IMR-90 (cell line): Measurements from ENCODE around the gene SRGN. TPM values are rescaled to one million over a fixed set of nuclear protein-coding genes. Genes with fewer than 3 reads are reported as not detected.

Experiments used
- ATAC-seq: fragments of 200-7000 bp; cut with Tn5 transposase; 2 replicates; pipeline ENCODE4 v1.9.1; 2020; ENCODE audit warnings: low read depth, mild to moderate bottlenecking, moderate library complexity
- BruUV-seq: library from RNA; stranded (reverse); fragments of 400-500 nt; replicated peaks from 2 replicates; lab custom pipeline; 2021; lab: Mats Ljungman, UMichigan
- CTCF ChIA-PET: fragments of 300-600 bp; formaldehyde crosslinking; extraction: SDS; loops from one replicate; lab custom pipeline; 2021; ENCODE audit warnings: antibody characterized with exemption; lab: Yijun Ruan, JAX
- POLR2A ChIA-PET: fragments of 300-600 bp; sonication (Branson Sonifier 250); formaldehyde crosslinking; loops from one replicate; lab custom pipeline; 2022; ENCODE audit warnings: antibody characterized with exemption; ENCODE audit not compliant: unreplicated experiment; lab: Charles Lee
- DNase-seq: peaks from one replicate; pipeline ENCODE4 v3.0.0; 2013
- H2AFZ ChIP-seq: replicated peaks from 2 replicates; pipeline ENCODE3; 2013; ENCODE audit warnings: low read length, mild to moderate bottlenecking; ENCODE audit not compliant: poor library complexity
- H2AK5ac ChIP-seq: 2 replicates; pipeline ENCODE4 v1.6.1; 2013; ENCODE audit warnings: low read depth, low read length, inconsistent platforms
- H2AK9ac ChIP-seq: replicated peaks from 2 replicates; pipeline ENCODE3; 2013; ENCODE audit warnings: mild to moderate bottlenecking, low read depth, low read length, moderate library complexity; ENCODE audit not compliant: poor library complexity
- H2BK120ac ChIP-seq: 2 replicates; pipeline ENCODE4 v1.6.1; 2013; ENCODE audit warnings: low read depth, low read length, inconsistent platforms
- H2BK15ac ChIP-seq: 3 replicates; pipeline ENCODE4 v1.6.1; 2013; ENCODE audit warnings: low read depth, low read length, inconsistent platforms
- H2BK20ac ChIP-seq: 2 replicates; pipeline ENCODE4 v1.6.1; 2013; ENCODE audit warnings: low read depth, mild to moderate bottlenecking, inconsistent platforms, low read length, moderate library complexity
- H2BK5ac ChIP-seq: 2 replicates; pipeline ENCODE4 v1.6.1; 2013; ENCODE audit warnings: mild to moderate bottlenecking, low read depth, low read length, inconsistent platforms; ENCODE audit not compliant: poor library complexity, severe bottlenecking
- H3K14ac ChIP-seq: replicated peaks from 2 replicates; pipeline ENCODE4 v1.6.1; 2013; ENCODE audit warnings: low read depth, low read length, inconsistent platforms
- H3K18ac ChIP-seq: 2 replicates; pipeline ENCODE4 v1.6.1; 2013; ENCODE audit warnings: low read depth, low read length, control low read depth
- H3K23ac ChIP-seq: 2 replicates; pipeline ENCODE4 v1.6.1; 2013; ENCODE audit warnings: low read depth, low read length, inconsistent platforms
- H3K27ac ChIP-seq: 2 replicates; pipeline ENCODE4 v1.5.1; 2013; ENCODE audit warnings: mild to moderate bottlenecking, control low read depth, low read length; ENCODE audit not compliant: insufficient read depth
- H3K27me3 ChIP-seq: 2 replicates; pipeline ENCODE4 v1.6.1; 2013; ENCODE audit warnings: low read length; ENCODE audit not compliant: control insufficient read depth, insufficient read depth
- H3K36me3 ChIP-seq: 2 replicates; pipeline ENCODE4 v1.6.1; 2013; ENCODE audit warnings: low read length, mixed read lengths; ENCODE audit not compliant: control insufficient read depth, insufficient read depth
- H3K4ac ChIP-seq: 2 replicates; pipeline ENCODE4 v1.6.1; 2013; ENCODE audit warnings: low read depth, low read length, inconsistent platforms
- H3K4me1 ChIP-seq: 2 replicates; pipeline ENCODE4 v1.6.1; 2013; ENCODE audit warnings: low read length, mixed read lengths; ENCODE audit not compliant: control insufficient read depth, insufficient read depth
- H3K4me2 ChIP-seq: 2 replicates; pipeline ENCODE4 v1.6.1; 2013; ENCODE audit warnings: low read depth, mild to moderate bottlenecking, control low read depth, low read length, moderate library complexity
- H3K4me3 ChIP-seq: 2 replicates; pipeline ENCODE4 v1.5.1; 2013; ENCODE audit warnings: low read depth, mild to moderate bottlenecking, control low read depth, low read length, moderate library complexity; ENCODE audit not compliant: insufficient read depth
- H3K56ac ChIP-seq: 2 replicates; pipeline ENCODE4 v1.6.1; 2013; ENCODE audit warnings: low read length, inconsistent platforms; ENCODE audit not compliant: insufficient read depth; ENCODE audit errors: extremely low read depth
- H3K79me1 ChIP-seq, 2 experiments: 2 replicates each; pipeline ENCODE4 v1.6.1; 2013; ENCODE audit warnings: low read length in 2 of 2, inconsistent platforms in 1 of 2, low read depth in 1 of 2
- H3K9ac ChIP-seq: 2 replicates; pipeline ENCODE4 v1.6.1; 2013; ENCODE audit warnings: low read depth, low read length, control low read depth
- H3K9me1 ChIP-seq: 2 replicates; pipeline ENCODE4 v1.6.1; 2013; ENCODE audit warnings: low read length, inconsistent platforms; ENCODE audit not compliant: insufficient read depth
- H3K9me3 ChIP-seq: 2 replicates; pipeline ENCODE4 v1.6.1; 2013; ENCODE audit warnings: low read length; ENCODE audit not compliant: control insufficient read depth, insufficient read depth
- H4K20me1 ChIP-seq: 2 replicates; pipeline ENCODE4 v1.6.1; 2013; ENCODE audit warnings: low read length, inconsistent platforms; ENCODE audit not compliant: insufficient read depth
- H4K5ac ChIP-seq: 2 replicates; pipeline ENCODE4 v1.6.1; 2013; ENCODE audit warnings: mild to moderate bottlenecking, low read depth, low read length, control low read depth
- H4K8ac ChIP-seq, 2 experiments: 2 replicates each; pipeline ENCODE4 v1.6.1; 2013; ENCODE audit warnings: low read depth in 2 of 2, low read length in 2 of 2, control low read depth in 1 of 2, inconsistent platforms in 1 of 2
- H4K91ac ChIP-seq: 2 replicates; pipeline ENCODE4 v1.6.1; 2013; ENCODE audit warnings: low read depth, low read length, inconsistent platforms; ENCODE audit not compliant: insufficient read depth
- CTCF ChIP-seq: conservative IDR thresholded peaks from 2 replicates; pipeline ENCODE4 v1.5.1; 2012; ENCODE audit warnings: mild to moderate bottlenecking, low read depth, low read length, improper control_type of control experiment
- ELK1 ChIP-seq: fragments of 150-350 bp; IDR thresholded peaks from 2 replicates; pipeline ENCODE4 v1.6.1; 2016; ENCODE audit warnings: low read depth, mild to moderate bottlenecking, low read length, moderate library complexity, borderline replicate concordance
- MXI1 ChIP-seq: IDR thresholded peaks from 2 replicates; pipeline ENCODE4 v1.6.1; 2012; ENCODE audit warnings: low read depth, mild to moderate bottlenecking, low read length, moderate library complexity, borderline replicate concordance
- RCOR1 ChIP-seq: IDR thresholded peaks from 2 replicates; pipeline ENCODE4 v1.6.1; 2012; ENCODE audit warnings: mild to moderate bottlenecking, low read length, improper control_type of control experiment; ENCODE audit not compliant: insufficient replicate concordance
- whole genome bisulfite sequencing, 2 experiments: methylation state at CpG; one replicate each; pipeline versions ENCODE4 v1.1.5 to v1.1.7; 2013; ENCODE audit warnings: missing lambda C conversion rate in 2 of 2; ENCODE audit not compliant: insufficient read length in 1 of 2; ENCODE audit errors: extremely low coverage in 2 of 2; 5-methylcytosine and 5-hydroxymethylcytosine counted together
- dilution Hi-C: fragments of 300-500 bp; cut with HindIII; formaldehyde crosslinking; loops from one replicate; pipeline ENCODE4 v1.14.3; 2018; ENCODE audit warnings: low sequenced_read_pairs; ENCODE audit not compliant: unreplicated experiment
- in situ Hi-C: fragments of 300-500 bp; cut with MboI; formaldehyde crosslinking; loops from 3 replicates; pipeline ENCODE4 v1.14.3; 2019; ENCODE audit warnings: low sequenced_read_pairs, inconsistent platforms, mixed read lengths
- intact Hi-C: fragments of 100-400 bp; cut with micrococcal nuclease; formaldehyde crosslinking; loops from 2 replicates; pipeline ENCODE4 v1.10.0; 2022
- polyA plus RNA-seq, 3 experiments: library from polyadenylated mRNA; depleted of rRNA; stranded (reverse); fragments of >200 nt; gene quantifications; 2 replicates each; pipeline ENCODE4 v1.2.3, GENCODE V29; 2012; ENCODE audit warnings: low replicate concordance in 1 of 3
- total RNA-seq: library from RNA; depleted of rRNA; stranded (reverse); fragments of >200 nt; gene quantifications from 2 replicates; pipeline ENCODE4 v1.2.3, GENCODE V29; 2012

Gene SRGN
- total and polyA plus RNA-seq, 2 of the 4 experiments (the other 2 are of a cell fraction) = 33.3 to 41.4 TPM

- no peak for TF ChIP-seq RCOR1
- no peak for TF ChIP-seq CTCF
- TF ChIP-seq MXI1 = no peak
- no peak for TF ChIP-seq ELK1
- Histone ChIP-seq H2BK120ac (no peak overlapping the region), H3K9ac (no peak overlapping the region), H3K4me3 (no peak overlapping the region), H3K9me1 (peaks cover 3% of the 10 kb centered on the region; the same call in 1 of the 2 replicates), H2AK9ac (no peak overlapping the region), H2BK20ac (no peak overlapping the region), H3K18ac (no peak overlapping the region), H3K56ac (no peak overlapping the region), H3K79me1 (peaks cover 20 to 67% of the 10 kb centered on the region in 2 experiments), H2BK15ac (no peak overlapping the region), H4K20me1 (peaks cover 13% of the 10 kb centered on the region; the same call in 1 of the 2 replicates), H3K27ac (no peak overlapping the region), H4K8ac (no peak overlapping the region), H4K5ac (no peak overlapping the region), H3K23ac (no peak overlapping the region), H3K4me1 (no peaks in the 10 kb centered on the region), H3K9me3 (no peaks in the 10 kb centered on the region), H3K4me2 (no peak overlapping the region), H3K36me3 (peaks cover 1% of the 10 kb centered on the region; the same call in 1 of the 2 replicates), H3K27me3 (no peaks in the 10 kb centered on the region), H2AFZ (no peak overlapping the region), H4K91ac (no peak overlapping the region), H2BK5ac (no peak overlapping the region), H3K4ac (no peak overlapping the region), H3K14ac (no peak overlapping the region), H2AK5ac (no peak overlapping the region)
- dilution Hi-C loops (no loop called here), in situ Hi-C loops (no loop called here), intact Hi-C loops (no loop called here)
- ATAC-seq (no peak), DNase-seq (no peak)
- no TSS peak for BruUV-seq
- POLR2A ChIA-PET = no interaction called here
- CTCF ChIA-PET = no interaction called here
- WGBS, 2 experiments = 100% methylated on average over 4 of the region's 8 CpGs; no CpG with 5 or more reads in 1 of the 2 experiments
Measured at GRCh38 chr10:69145864-69146263, 58.0 kb downstream of the SRGN start.
